Measurements from ENCODE around the gene SMIM29.
A peak's percentile ranks its signal among the peaks of the same experiment; 100 is the strongest.

Gene SMIM29

DNA sequence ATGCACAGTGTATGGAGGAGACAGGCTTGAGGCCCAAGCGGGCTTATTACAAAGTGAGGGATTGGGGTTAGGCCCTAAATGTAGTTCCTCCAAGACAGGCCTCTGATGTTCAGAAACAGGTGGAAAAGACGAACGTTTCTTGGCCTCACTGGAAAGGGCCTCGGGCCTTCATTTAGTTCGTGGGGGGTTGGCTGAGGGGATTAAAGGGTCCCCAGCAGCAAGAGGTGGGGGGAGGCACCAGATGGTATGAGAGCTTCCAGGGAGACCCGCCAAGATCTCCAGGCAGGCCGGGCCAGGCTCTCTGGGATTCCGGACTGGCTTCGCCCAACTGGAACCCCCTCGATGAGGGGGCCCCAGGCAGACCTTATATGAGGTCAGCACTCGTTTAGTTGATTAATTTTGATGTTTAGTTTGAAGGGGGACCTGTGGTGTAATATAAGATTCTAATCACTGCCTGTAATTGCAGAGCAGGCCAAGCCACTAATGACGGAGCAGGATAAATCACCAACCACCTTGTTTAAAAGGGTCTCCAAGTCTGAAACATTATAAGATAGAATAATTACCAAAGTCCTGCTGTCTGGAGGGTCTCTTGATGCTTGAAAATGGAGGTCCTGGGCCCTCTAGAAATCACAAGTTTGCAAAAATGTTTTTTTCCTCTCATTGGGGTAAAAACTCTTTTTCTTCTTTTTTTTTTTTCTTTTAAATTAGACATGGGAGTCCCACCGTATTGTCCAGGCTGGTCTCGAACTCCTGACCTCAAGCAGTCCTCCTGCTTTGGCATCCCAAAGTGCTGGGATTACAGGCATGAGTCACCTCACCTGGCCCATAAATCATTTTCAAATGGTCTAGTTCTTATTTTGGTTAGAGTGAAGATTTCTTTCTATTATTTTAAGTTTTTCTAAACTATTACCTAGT is 10.0 kb downstream of the SMIM29 start:
- peak overlapping the region; percentile 88 for H3K4me3 ChIP-seq (ENCODE audit: low read depth, low read length)
- TF ChIP-seq, protein P1, sequence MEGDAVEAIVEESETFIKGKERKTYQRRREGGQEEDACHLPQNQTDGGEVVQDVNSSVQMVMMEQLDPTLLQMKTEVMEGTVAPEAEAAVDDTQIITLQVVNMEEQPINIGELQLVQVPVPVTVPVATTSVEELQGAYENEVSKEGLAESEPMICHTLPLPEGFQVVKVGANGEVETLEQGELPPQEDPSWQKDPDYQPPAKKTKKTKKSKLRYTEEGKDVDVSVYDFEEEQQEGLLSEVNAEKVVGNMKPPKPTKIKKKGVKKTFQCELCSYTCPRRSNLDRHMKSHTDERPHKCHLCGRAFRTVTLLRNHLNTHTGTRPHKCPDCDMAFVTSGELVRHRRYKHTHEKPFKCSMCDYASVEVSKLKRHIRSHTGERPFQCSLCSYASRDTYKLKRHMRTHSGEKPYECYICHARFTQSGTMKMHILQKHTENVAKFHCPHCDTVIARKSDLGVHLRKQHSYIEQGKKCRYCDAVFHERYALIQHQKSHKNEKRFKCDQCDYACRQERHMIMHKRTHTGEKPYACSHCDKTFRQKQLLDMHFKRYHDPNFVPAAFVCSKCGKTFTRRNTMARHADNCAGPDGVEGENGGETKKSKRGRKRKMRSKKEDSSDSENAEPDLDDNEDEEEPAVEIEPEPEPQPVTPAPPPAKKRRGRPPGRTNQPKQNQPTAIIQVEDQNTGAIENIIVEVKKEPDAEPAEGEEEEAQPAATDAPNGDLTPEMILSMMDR (IDR thresholded peaks at IDR 0.05; ENCODE audit: insufficient read depth, low read depth, low read length, missing control alignments), result no peak
- DNase-seq (ENCODE audit: low read depth), result no peak

DNA sequence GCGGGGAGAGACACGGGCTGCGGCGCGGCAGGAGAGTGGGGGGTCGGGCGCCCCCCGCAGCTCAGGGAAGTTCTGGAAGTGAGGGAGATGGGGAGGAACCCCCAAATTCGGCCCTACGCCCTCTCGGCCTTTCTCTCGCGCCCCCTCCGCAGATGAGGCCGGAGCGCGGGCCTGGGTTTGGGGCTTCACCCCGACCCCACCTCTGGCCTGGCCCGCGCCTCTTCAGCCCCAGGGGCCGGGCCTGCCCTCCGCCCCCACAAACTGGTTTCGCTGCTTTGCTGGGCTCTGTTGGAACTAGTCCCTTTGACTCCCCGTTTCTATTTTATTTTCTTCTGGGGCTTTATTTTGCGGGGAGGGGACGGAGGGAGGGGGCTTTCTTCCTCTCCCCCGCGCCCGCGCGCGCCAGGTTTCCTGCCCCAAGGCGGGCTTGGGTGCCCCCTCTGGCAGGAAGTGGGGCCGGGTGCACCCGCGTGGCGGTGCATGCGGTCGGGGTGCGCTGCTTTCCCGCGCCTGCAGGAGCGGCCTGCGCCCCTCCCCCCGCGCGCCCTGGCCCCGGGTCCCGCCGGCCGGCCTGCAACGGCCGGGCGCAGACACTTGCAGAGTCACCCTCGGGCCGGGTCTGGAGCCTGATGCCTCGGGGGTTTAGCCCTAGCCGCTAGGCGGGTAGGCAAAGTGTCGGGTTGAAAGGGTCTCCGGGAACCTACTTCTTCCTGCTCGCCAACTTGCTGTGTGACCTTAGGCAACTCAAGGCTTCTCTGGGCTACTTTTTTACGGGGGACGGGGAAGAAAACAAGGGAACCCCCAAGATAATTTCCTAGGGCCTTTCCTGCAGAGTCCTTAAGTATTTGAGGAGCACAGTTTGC is 10.9 kb downstream of the SMIM29 start:
- TF ChIP-seq, protein P1 (IDR thresholded peaks at IDR 0.05; ENCODE audit: insufficient read depth, low read depth, low read length, missing control alignments), result peak; percentile 28
- DNase-seq (ENCODE audit: low read depth), result peak; percentile 86
- H3K4me3 ChIP-seq (ENCODE audit: low read depth, low read length), result peak overlapping the region; percentile 88

DNA sequence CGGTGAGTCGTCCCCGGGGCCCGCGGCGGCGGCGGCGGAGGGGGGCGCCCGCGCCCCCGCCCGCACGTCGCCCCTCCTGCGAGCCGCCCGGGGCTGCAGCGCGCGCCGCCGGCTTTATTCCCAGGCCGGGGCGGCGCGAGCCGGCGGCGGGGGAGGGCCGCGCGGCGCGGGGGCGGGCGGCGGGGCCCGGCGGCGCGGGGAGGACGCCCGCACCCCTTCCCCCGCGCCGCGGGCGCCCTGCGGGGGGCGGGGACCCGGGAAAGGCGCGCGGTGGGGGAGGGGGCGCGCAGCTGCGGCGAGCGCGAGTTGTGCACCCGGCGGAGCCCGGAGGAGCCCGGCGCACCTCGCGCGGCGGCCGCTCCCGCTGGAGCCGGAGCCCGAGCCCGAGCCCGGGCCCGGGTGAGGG is 11.5 kb downstream of the SMIM29 start:
- TF ChIP-seq, protein P1 (IDR thresholded peaks at IDR 0.05; ENCODE audit: insufficient read depth, low read depth, low read length, missing control alignments), result no peak
- no peak for DNase-seq (ENCODE audit: low read depth)
- peak overlapping the region; percentile 88 for H3K4me3 ChIP-seq (ENCODE audit: low read depth, low read length)

DNA sequence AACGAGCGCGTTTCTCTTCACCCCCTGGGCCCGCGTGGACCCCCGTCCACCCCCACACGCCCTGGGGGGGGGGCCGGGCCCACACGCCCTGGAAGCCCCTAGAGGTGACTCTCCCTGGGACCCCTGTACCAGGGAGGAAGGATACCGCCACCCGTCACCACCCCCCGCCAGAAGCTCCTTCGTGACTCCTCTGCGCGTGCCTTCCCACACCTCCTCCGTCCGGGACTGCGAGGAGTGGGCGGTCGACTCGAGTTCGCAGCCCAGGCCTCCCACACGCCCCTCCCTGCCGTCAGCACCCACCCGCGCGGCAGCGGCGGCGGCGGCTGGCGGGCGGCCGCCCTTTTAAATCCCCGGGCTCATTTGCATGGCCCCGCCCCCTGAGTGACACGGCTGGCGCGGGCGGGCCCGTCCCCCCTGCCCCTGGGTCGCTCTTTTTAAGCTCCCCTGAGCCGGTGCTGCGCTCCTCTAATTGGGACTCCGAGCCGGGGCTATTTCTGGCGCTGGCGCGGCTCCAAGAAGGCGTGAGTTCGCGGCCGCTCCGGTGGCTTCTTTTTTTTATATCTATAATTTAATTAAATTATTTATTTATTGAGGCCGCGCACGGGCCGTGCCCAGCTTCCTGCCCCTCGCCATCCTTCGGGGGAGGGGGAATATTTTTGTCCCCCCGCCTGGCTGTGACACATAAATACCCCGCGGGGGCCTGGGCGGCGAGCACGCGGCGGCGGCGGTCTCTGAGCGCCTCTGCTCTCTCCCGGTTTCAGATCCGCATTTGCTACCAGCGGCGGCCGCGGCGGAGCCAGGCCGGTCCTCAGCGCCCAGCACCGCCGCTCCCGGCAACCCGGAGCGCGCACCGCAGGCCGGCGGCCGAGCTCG is 12.1 kb downstream of the SMIM29 start, which contains the start of gene HMGA1:
TSS of gene HMGA1 (plus strand) at position 431 of the 873 bp plus-strand sequence. CDS start 3,908 bp downstream, outside the sequence.
- peak; percentile 98 for DNase-seq (ENCODE audit: low read depth)
- peak within 1 kb of the TSS; percentile 93 for H3K4me3 ChIP-seq (ENCODE audit: low read depth, low read length)
- TF ChIP-seq, protein P1 (IDR thresholded peaks at IDR 0.05; ENCODE audit: insufficient read depth, low read depth, low read length, missing control alignments), result peak; percentile 8

DNA sequence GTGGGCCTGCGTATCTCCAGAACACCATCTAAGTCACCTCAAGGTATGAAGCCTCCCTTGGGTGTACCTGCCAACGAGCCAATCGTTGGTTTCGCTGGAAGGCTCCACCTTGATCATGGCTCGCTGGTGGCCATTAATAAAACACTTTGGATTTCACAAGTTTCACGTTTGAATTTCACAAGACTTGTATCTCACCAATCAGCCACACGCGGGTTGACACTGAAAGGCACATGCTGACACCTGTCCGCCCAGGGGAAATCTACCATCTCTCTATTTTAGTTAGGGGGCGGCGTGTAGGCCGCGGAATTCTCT is 12.7 kb downstream of the SMIM29 start:
- DNase-seq (ENCODE audit: low read depth), result peak; percentile 82
- TF ChIP-seq, protein P1 (IDR thresholded peaks at IDR 0.05; ENCODE audit: insufficient read depth, low read depth, low read length, missing control alignments), result no peak
- H3K4me3 ChIP-seq (ENCODE audit: low read depth, low read length), result peak overlapping the region; percentile 93

Data from GM12865 (cell line).